Ovary (tissue), 9 donors: Measurements from ENCODE around the gene TBC1D16. TPM values are rescaled to one million over a fixed set of nuclear protein-coding genes. Genes with fewer than 3 reads are reported as not detected.

Experiments used
- DNase-seq, 5 donors: peaks; one replicate each; pipeline ENCODE4 v3.0.0-alpha.2; 2019 to 2020
- H3K27ac ChIP-seq, 2 donors: fragments of 200-600 bp; one replicate each; pipeline versions ENCODE4 v1.5.1 to v1.8.0; 2019 to 2022
- H3K27me3 ChIP-seq: fragments of 200-600 bp; one replicate; pipeline ENCODE4 v1.8.0; 2022
- H3K36me3 ChIP-seq: fragments of 200-600 bp; sonication (generic); one replicate; pipeline ENCODE4 v1.5.1; 2019
- H3K4me1 ChIP-seq: one replicate; pipeline ENCODE4 v1.8.1; 2013; ENCODE audit warnings: mild to moderate bottlenecking, moderate library complexity; ENCODE audit not compliant: insufficient read depth
- H3K4me3 ChIP-seq: fragments of 200-600 bp; sonication (generic); one replicate; pipeline ENCODE4 v1.5.1; 2017
- H3K9me3 ChIP-seq, 2 donors: fragments of 200-600 bp in 1 of 2; sonication (generic) in 1 of 2; one replicate each; pipeline versions ENCODE4 v1.5.1 to v1.8.1; 2013 to 2019; ENCODE audit warnings: mild to moderate bottlenecking in 1 of 2, moderate library complexity in 1 of 2
- EP300 ChIP-seq: sonication (generic); formaldehyde crosslinking; IDR thresholded peaks from one replicate; pipeline ENCODE4 v1.6.1; 2017; ENCODE audit warnings: antibody characterized with exemption
- POLR2A ChIP-seq: fragments of 450-650 bp; IDR thresholded peaks from one replicate; pipeline ENCODE4 v1.6.1; 2017; ENCODE audit warnings: antibody characterized with exemption, mild to moderate bottlenecking, moderate library complexity
- WGBS, 3 donors: extraction: QIAGEN DNeasy Blood & Tissue Kit in 1 of 3; methylation state at CpG; one replicate each; pipeline versions ENCODE4 v1.1.5 to v1.1.7; 2013 to 2017; 5-methylcytosine and 5-hydroxymethylcytosine counted together
- intact Hi-C, 4 donors: fragments of 100-400 bp; cut with DNase I; formaldehyde crosslinking; loops; one replicate each; pipeline versions ENCODE4 v1.11.0 to v1.15.1; 2022 to 2023
- polyA plus RNA-seq, 2 donors: library from polyadenylated mRNA; stranded (reverse); fragments of 200-250 nt in 1 of 2; fragments of 350-450 nt in 1 of 2; fragmentation: Illumina TruSeq in 1 of 2; extraction: RNeasy Lipid Tissue Mini Kit (QIAGEN cat#74804) in 1 of 2; gene quantifications; one replicate each; pipeline ENCODE4 v1.2.3, GENCODE V29; 2013 to 2014
- total RNA-seq, 7 donors: library from RNA; depleted of rRNA in 2 of 7; stranded (reverse); fragments of >200 nt in 2 of 7; fragmentation: NEBNext Ultra II Directional in 3 of 7; extraction: Animal tissue kit (Norgen Biotek cat#: 25700) in 3 of 7; gene quantifications; one replicate each; pipeline versions ENCODE4 v1.1.0 to v1.2.4, GENCODE V29; 2016 to 2023
- TF ChIP-seq, protein P1 (sequence below), 3 donors: fragments of 450-650 bp in 2 of 3; fragments of 200-600 bp in 1 of 3; IDR thresholded peaks; one replicate each; pipeline versions ENCODE4 v1.5.1 to v1.8.0; 2016 to 2022; ENCODE audit warnings: antibody characterized with exemption in 3 of 3, mild to moderate bottlenecking in 1 of 3
- donor health status: DM: no; HTN: no; CAD: no; lungs with moderate emphysema.
- donor health status: DM: no; HTN: no; CAD: no.
- donor health status: Bipolar disorder and iron deficiency.
- donor health status: DM: yes; HTN: yes; CAD: no.
- donor health status: DM: no; HTN: no; CAD: no.
- donor health status: DM: yes; HTN: yes; CAD: no.

TBC1D16 gene
- total and polyA plus RNA-seq, 9 donors = 9.3 to 40.5 (median 27.1) TPM

DNA sequence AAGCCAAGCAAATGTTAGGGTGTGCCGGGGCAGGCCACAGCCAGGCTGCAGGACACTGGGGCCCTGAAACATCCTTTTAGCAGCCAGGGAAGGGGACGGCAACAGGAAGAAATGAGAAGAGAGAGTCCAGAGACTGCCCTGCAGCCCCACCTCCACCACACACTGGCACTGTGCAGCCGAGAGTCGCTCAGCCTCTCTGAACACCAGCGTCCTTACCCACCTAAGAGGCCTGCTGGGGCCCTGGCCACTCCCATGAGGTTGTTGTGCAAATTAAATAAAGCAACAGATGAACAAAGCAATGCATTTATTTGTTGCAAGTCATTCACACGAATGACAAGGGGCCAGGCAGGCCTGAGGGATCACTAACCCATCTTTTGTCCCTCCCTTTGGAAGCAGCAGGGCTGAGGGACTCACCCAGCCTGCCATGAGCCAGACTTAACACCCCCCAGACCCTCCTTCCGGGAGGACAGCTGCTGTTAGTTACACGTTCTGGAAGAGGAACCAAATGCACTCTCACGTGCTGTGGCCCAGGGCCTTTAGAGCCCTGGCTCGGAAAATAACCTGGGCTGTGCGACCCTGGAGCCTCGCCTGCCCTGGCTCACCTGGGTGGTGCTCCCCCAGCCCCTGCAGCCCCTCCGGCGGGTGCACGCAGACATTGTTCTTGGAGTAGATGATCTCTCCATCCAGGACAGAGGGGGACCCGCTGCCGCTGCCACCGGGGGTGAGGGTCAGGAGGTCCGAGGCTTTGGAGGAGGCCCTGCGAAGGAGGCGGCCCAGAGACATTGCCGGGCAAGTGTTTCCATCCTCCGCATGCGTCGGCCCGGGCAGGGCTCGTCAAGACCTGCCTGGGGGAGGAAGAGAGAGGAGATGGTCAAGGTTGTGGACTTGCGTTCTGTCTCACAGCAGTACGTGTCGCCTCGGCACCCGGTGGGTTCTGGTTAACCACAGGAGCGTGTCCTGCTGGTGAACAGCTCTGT lies 22.6 kb downstream of the TBC1D16 start:
- no peaks in the 10 kb centered on the region for H3K27me3 ChIP-seq
- H3K4me3 ChIP-seq = no peak overlapping the region
- no peaks in the 10 kb centered on the region for H3K9me3 ChIP-seq
- TF ChIP-seq, protein P1, sequence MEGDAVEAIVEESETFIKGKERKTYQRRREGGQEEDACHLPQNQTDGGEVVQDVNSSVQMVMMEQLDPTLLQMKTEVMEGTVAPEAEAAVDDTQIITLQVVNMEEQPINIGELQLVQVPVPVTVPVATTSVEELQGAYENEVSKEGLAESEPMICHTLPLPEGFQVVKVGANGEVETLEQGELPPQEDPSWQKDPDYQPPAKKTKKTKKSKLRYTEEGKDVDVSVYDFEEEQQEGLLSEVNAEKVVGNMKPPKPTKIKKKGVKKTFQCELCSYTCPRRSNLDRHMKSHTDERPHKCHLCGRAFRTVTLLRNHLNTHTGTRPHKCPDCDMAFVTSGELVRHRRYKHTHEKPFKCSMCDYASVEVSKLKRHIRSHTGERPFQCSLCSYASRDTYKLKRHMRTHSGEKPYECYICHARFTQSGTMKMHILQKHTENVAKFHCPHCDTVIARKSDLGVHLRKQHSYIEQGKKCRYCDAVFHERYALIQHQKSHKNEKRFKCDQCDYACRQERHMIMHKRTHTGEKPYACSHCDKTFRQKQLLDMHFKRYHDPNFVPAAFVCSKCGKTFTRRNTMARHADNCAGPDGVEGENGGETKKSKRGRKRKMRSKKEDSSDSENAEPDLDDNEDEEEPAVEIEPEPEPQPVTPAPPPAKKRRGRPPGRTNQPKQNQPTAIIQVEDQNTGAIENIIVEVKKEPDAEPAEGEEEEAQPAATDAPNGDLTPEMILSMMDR (IDR thresholded peaks at IDR 0.05) = no peak
- TF ChIP-seq POLR2A = no peak
- peaks cover 3% of the 10 kb centered on the region for H3K4me1 ChIP-seq
- H3K36me3 ChIP-seq = no peaks in the 10 kb centered on the region
- intact Hi-C loops = no loop called here
- no peak for DNase-seq
- 88 to 90% (median 89%) methylated on average over 30 to 33 of the region's 33 CpGs for WGBS, 3 donors
- H3K27ac ChIP-seq = no peak overlapping the region

GRCh38 chr17:80011989-80012555 lies 23.6 kb downstream of the TBC1D16 start:
- TF ChIP-seq, protein P1 (IDR thresholded peaks at IDR 0.05) = no peak
- no peak for TF ChIP-seq EP300
- Histone ChIP-seq H3K9me3 (no peaks in the 10 kb centered on the region), H3K4me3 (no peak overlapping the region), H3K36me3 (no peaks in the 10 kb centered on the region), H3K4me1 (peaks cover 3% of the 10 kb centered on the region), H3K27ac (no peak overlapping the region), H3K27me3 (no peaks in the 10 kb centered on the region)
- intact Hi-C loops = no loop called here
- WGBS, 3 donors = 40 to 69% (median 55%) methylated on average over 10 of the region's 10 CpGs
- DNase-seq = no peak

DNA sequence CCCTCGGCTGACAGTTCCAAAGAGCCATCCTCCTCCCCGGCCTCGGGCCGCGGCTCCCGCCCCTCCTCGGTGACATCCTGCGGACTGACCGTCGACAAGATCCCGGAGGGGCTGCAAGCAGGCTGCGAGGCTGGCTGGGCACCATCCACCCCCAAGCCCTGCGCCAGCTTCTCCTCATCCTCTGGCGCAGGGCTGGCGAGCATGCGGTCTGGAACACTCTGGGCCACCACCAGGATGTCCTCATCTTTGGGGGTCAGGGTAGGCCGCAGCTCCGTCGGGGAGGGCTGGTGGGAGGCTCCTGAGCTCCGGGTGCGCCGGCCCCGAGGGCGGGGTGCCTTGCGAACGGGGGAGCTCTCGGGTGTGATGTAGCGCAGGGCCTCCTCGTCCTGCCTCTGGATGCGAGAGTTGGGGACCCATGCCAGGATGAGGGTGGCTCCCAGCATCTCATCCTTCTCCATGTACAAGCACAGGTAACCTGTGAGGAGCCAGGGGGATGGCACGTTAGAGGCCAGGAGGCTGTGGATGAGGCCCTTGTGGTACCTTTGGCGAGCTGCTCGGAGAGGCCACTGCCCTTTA lies 25.3 kb downstream of the TBC1D16 start:
- no peak overlapping the region for H3K27ac ChIP-seq
- peaks cover 3% of the 10 kb centered on the region for H3K4me1 ChIP-seq
- no peaks in the 10 kb centered on the region for H3K9me3 ChIP-seq
- H3K4me3 ChIP-seq = no peak overlapping the region
- WGBS, 3 donors = 91 to 93% (median 92%) methylated on average over 23 to 33 of the region's 33 CpGs
- no peaks in the 10 kb centered on the region for H3K36me3 ChIP-seq
- DNase-seq = peak in 1 of 5 donors; percentile 29
- intact Hi-C loops = no loop called here
- TF ChIP-seq, protein P1 (IDR thresholded peaks at IDR 0.05) = no peak
- TF ChIP-seq EP300 (no peak), POLR2A (no peak)
- H3K27me3 ChIP-seq = no peaks in the 10 kb centered on the region

DNA sequence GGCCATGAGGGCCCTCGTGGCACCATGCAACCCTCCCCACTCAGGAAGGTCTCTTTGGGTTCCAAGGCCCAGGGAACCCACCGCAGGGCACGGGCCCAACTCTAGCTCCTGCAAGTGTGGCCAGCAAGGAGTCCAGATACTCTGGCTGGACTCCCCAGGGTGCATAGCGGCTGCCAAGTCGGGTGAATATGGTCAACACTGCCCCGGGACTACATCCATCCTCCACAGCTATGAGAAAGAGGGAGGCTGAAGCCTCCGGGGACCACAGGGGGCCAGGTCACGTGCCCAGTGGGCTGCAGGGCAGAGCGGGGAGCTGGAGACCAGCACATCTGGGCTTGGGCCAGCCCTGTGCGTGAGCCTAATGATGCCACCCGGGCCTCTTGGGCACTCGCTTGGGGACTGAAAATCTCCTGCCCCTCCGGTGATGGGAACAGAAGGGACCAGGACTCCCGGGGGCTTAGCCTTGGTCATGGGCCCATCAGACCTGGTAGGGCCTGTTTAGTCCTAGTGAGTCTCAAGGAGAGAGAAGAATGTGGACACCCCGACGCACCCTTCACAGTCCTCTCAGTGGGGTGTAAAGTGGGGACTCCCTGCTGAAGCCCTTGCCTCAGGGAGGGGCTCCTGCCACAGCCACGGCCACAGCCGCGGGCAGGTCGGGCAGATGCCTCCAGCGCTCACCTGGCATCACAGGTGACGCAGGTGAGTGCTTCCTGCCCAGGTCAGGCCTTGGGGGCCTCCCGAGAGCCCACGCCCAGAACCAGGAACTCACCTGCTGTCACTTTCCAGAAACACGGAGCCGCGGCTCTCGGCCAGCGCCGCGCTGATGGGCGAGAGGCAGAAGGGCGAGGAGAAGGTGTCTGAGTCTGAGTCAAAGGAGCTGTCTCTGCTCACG lies 26.0 kb downstream of the TBC1D16 start:
- DNase-seq = peak in 1 of 5 donors; percentile 33
- intact Hi-C loops = loop anchor here in 1 of 4 donors (5.0 kb wide), 2 partner anchors 73 to 138 kb away; partner anchors contain the start of gene EIF4A3
- no peak overlapping the region for H3K27ac ChIP-seq
- no peaks in the 10 kb centered on the region for H3K9me3 ChIP-seq
- no peak overlapping the region for H3K4me3 ChIP-seq
- H3K36me3 ChIP-seq = no peaks in the 10 kb centered on the region
- TF ChIP-seq, protein P1 (IDR thresholded peaks at IDR 0.05) = no peak
- TF ChIP-seq EP300 (no peak), POLR2A (no peak)
- WGBS, 3 donors = 90 to 93% (median 91%) methylated on average over 32 to 34 of the region's 34 CpGs
- H3K4me1 ChIP-seq = peaks cover 3% of the 10 kb centered on the region
- H3K27me3 ChIP-seq = no peaks in the 10 kb centered on the region
